ENCODE results near the gene LGALS16. TPM values are rescaled to one million over a fixed set of nuclear protein-coding genes. Genes with fewer than 3 reads are reported as not detected.

The LGALS16 gene
- total RNA-seq, 4 donors from 2014 or later, result not detected

- no peak overlapping the region for H3K4me3 ChIP-seq (ENCODE audit: low read depth, poor library complexity, severe bottlenecking)
- intact Hi-C loops (cut with DNase I; ENCODE audit: low total_unique reads), result no loop called here
- WGBS, 2 donors, result 57 to 69% methylated on average over 4 of the region's 4 CpGs
- DNase-seq (ENCODE audit: low spot score in 2 of 2), result no peak
- TF ChIP-seq POLR2A (IDR thresholded peaks at IDR 0.05) (no peak), CTCF (IDR thresholded peaks at IDR 0.05) (no peak)
Observed at GRCh38 chr19:39631178-39631577, 24.5 kb upstream of the LGALS16 start.

- intact Hi-C loops (cut with DNase I; ENCODE audit: low total_unique reads), result no loop called here
- no peak overlapping the region for H3K4me3 ChIP-seq (ENCODE audit: low read depth, poor library complexity, severe bottlenecking)
- DNase-seq (ENCODE audit: low spot score in 2 of 2), result no peak
- 43 to 52% methylated on average over 6 of the region's 6 CpGs for WGBS, 2 donors
- TF ChIP-seq CTCF (IDR thresholded peaks at IDR 0.05) (no peak), POLR2A (IDR thresholded peaks at IDR 0.05) (no peak)
Observed at GRCh38 chr19:39631626-39632025, 24.1 kb upstream of the LGALS16 start.

GRCh38 chr19:39637891-39638290, 17.8 kb upstream of the LGALS16 start:
- no peak for DNase-seq (ENCODE audit: low spot score in 2 of 2)
- no peak overlapping the region for H3K4me3 ChIP-seq (ENCODE audit: low read depth, poor library complexity, severe bottlenecking)
- TF ChIP-seq CTCF (IDR thresholded peaks at IDR 0.05), result no peak
- TF ChIP-seq POLR2A (IDR thresholded peaks at IDR 0.05), result no peak
- WGBS, 2 donors, result 62 to 70% methylated on average over 4 of the region's 4 CpGs
- intact Hi-C loops (cut with DNase I; ENCODE audit: low total_unique reads), result no loop called here

DNA sequence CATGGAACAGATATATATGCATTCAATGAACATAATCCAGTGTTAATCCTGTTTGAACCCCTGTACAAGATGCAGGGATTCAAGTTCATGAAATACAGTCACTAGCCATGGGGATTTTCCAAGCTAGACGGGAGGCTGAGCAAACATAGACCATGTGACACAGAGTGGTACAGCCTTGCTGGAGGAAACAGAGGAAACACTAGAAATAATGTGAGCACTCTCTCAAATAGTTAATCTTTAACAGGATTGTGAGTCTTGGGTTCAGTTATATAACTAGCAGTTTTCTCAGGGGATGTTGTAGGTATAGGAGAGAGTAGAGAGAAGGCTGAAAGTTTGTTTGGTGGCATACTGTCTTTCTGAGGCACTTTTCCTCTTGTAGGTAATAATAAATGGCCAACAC, 13.9 kb upstream of the LGALS16 start:
- WGBS, 2 donors, result 41 to 43% methylated on average over 1 of the region's 1 CpG
- H3K4me3 ChIP-seq (ENCODE audit: low read depth, poor library complexity, severe bottlenecking), result no peak overlapping the region
- no peak for TF ChIP-seq POLR2A (IDR thresholded peaks at IDR 0.05)
- no peak for TF ChIP-seq CTCF (IDR thresholded peaks at IDR 0.05)
- no peak for DNase-seq (ENCODE audit: low spot score in 2 of 2)
- intact Hi-C loops (cut with DNase I; ENCODE audit: low total_unique reads), result no loop called here

- 62 to 64% methylated on average over 5 of the region's 5 CpGs for WGBS, 2 donors
- no peak overlapping the region for H3K4me3 ChIP-seq (ENCODE audit: low read depth, poor library complexity, severe bottlenecking)
- no peak for TF ChIP-seq CTCF (IDR thresholded peaks at IDR 0.05)
- TF ChIP-seq POLR2A (IDR thresholded peaks at IDR 0.05), result no peak
- intact Hi-C loops (cut with DNase I; ENCODE audit: low total_unique reads), result no loop called here
- DNase-seq (ENCODE audit: low spot score in 2 of 2), result no peak
Observed at GRCh38 chr19:39643591-39643990, 12.1 kb upstream of the LGALS16 start.

- DNase-seq (ENCODE audit: low spot score in 2 of 2), result no peak
- 20 to 28% methylated on average over 6 of the region's 6 CpGs for WGBS, 2 donors
Observed at GRCh38 chr19:39645800-39646411, 9.8 kb upstream of the LGALS16 start.

More at GRCh38 chr19:39645800-39646411, 9.8 kb upstream of the LGALS16 start:
- intact Hi-C loops (cut with DNase I; ENCODE audit: low total_unique reads), result no loop called here
- H3K4me3 ChIP-seq (ENCODE audit: low read depth, poor library complexity, severe bottlenecking), result no peak overlapping the region
- TF ChIP-seq CTCF (IDR thresholded peaks at IDR 0.05), result no peak
- no peak for TF ChIP-seq POLR2A (IDR thresholded peaks at IDR 0.05)
